NCI-H446 (cell line): Measurements from ENCODE around the gene CCDC91.
"Not testable (repeated sequence)": the region's sequence is repeated elsewhere in the genome, so short reads cannot be mapped to it uniquely, and the experiment has no call there.

Source experiments
- DNase-seq, 2 experiments: peaks; one replicate each; lab custom pipeline; 2025; lab: John Stamatoyannopoulos, UW

The CCDC91 gene

GRCh38 chr12:28290262-28290661 lies 100.0 kb downstream of the CCDC91 start:
- no peak for DNase-seq

GRCh38 chr12:28292699-28293098 lies 102.4 kb downstream of the CCDC91 start:
- DNase-seq = no peak

GRCh38 chr12:28294300-28294699 lies 104.0 kb downstream of the CCDC91 start:
- no peak for DNase-seq

GRCh38 chr12:28296287-28296686 lies 106.0 kb downstream of the CCDC91 start:
- no peak for DNase-seq

- no peak for DNase-seq
Measured at GRCh38 chr12:28303192-28303591, 112.9 kb downstream of the CCDC91 start.

- no peak for DNase-seq
Measured at GRCh38 chr12:28306535-28306934, 116.3 kb downstream of the CCDC91 start.

- no peak for DNase-seq
Measured at GRCh38 chr12:28308891-28309290, 118.6 kb downstream of the CCDC91 start.

- DNase-seq = no peak
Measured at GRCh38 chr12:28313631-28314030, 123.4 kb downstream of the CCDC91 start.

GRCh38 chr12:28316049-28316448 lies 125.8 kb downstream of the CCDC91 start:
- DNase-seq = no peak

- DNase-seq = no peak
Measured at GRCh38 chr12:28318273-28318672, 128.0 kb downstream of the CCDC91 start.

GRCh38 chr12:28320353-28320752 lies 130.1 kb downstream of the CCDC91 start:
- no peak for DNase-seq

- DNase-seq = no peak
Measured at GRCh38 chr12:28327722-28328121, 137.5 kb downstream of the CCDC91 start.

GRCh38 chr12:28328967-28329366 lies 138.7 kb downstream of the CCDC91 start:
- DNase-seq = no peak

- DNase-seq = not testable (repeated sequence)
Measured at GRCh38 chr12:28329727-28330126, 139.5 kb downstream of the CCDC91 start.

GRCh38 chr12:28330232-28330631 lies 140.0 kb downstream of the CCDC91 start:
- not testable (repeated sequence) for DNase-seq

- no peak for DNase-seq
Measured at GRCh38 chr12:28331130-28331529, 140.9 kb downstream of the CCDC91 start.

- no peak for DNase-seq
Measured at GRCh38 chr12:28340261-28341045, 150.2 kb downstream of the CCDC91 start.

- DNase-seq = no peak
Measured at GRCh38 chr12:28343713-28344112, 153.5 kb downstream of the CCDC91 start.

GRCh38 chr12:28346567-28346966 lies 156.3 kb downstream of the CCDC91 start:
- DNase-seq = no peak

GRCh38 chr12:28349196-28349595 lies 158.9 kb downstream of the CCDC91 start:
- DNase-seq = no peak

GRCh38 chr12:28350502-28350901 lies 160.2 kb downstream of the CCDC91 start:
- DNase-seq = no peak

- DNase-seq = no peak
Measured at GRCh38 chr12:28351414-28351813, 161.2 kb downstream of the CCDC91 start.

GRCh38 chr12:28355161-28355560 lies 164.9 kb downstream of the CCDC91 start:
- no peak for DNase-seq

- no peak for DNase-seq
Measured at GRCh38 chr12:28360253-28360652, 170.0 kb downstream of the CCDC91 start.
